ENCODE results near the gene CHRM4. TPM values are rescaled to one million over a fixed set of nuclear protein-coding genes. Genes with fewer than 3 reads are reported as not detected.

The CHRM4 gene
- total and polyA plus RNA-seq, 2 of the 13 experiments (the other 11 are each of a cell fraction or from before 2014, with no cell fraction given) = 0.13 to 0.21 TPM

- Histone ChIP-seq H3K4me1 (ENCODE audit: insufficient read depth, low read length) (peaks cover 51% of the 10 kb centered on the region), H3K27ac (ENCODE audit: extremely low read length, insufficient read depth, low read length) (no peak overlapping the region), H3K79me2 (ENCODE audit: insufficient read depth, low read length) (peaks cover 4% of the 10 kb centered on the region), H4K20me1 (ENCODE audit: insufficient read depth, low read length) (peaks cover 11% of the 10 kb centered on the region), H3K4me2 (ENCODE audit: low read depth, low read length) (no peak overlapping the region), H3K36me3 (replicated peaks in 1 of 2; ENCODE audit: control insufficient read depth in 1 of 2, insufficient read depth in 2 of 2, low read length in 2 of 2) (0 out of 5 replicates have a peak, but pooled peaks cover 0 to 1% of the 10 kb centered on the region in 2 experiments), H3K4me3 (replicated peaks in 1 of 3; ENCODE audit: insufficient read depth in 1 of 3, low read depth in 2 of 3, low read length in 3 of 3) (no peak overlapping the region), H3K9me3 (ENCODE audit: low read length) (no peaks in the 10 kb centered on the region), H3K27me3 (ENCODE audit: control insufficient read depth in 1 of 2, insufficient read depth in 2 of 2, low read length in 2 of 2) (peaks cover 2 to 19% of the 10 kb centered on the region in 2 experiments; a peak in 4 of 5 replicates), H2AFZ (ENCODE audit: low read length) (no peak overlapping the region), H3K9ac (ENCODE audit: insufficient read depth, low read depth, low read length) (no peak overlapping the region)
- POLR2A ChIA-PET = interaction anchor here (0.6 to 0.7 kb wide), 2 partner anchors 9 to 16 kb away, joined by 3 read pairs; no protein-coding TSS in a partner anchor
- intact Hi-C loops (cut with micrococcal nuclease; ENCODE audit: unreplicated experiment) = no loop called here
- CTCF ChIA-PET (ENCODE audit: low intra/inter-chr PET ratio, low total read pairs) = no interaction called here
- TF ChIP-seq KLF12 (CRISPR knock-in tag; IDR thresholded peaks at IDR 0.05; ENCODE audit: borderline replicate concordance) (no peak), AGO2 (optimal IDR thresholded peaks at IDR 0.05; ENCODE audit: low read depth, low read length) (peak; percentile 71)
- DNase-seq (ENCODE audit: low spot score) (no peak), FAIRE-seq (no peak), ATAC-seq (no peak)
- in situ Hi-C loops (cut with HindIII; ENCODE audit: extremely low pct_ligation_motif_present, low pct_unique_long_range_greater_than_20kb) = no loop called here
- WGBS (ENCODE audit: low lambda C conversion rate) = 76% methylated on average over 6 of the region's 12 CpGs
- no TSS peak for BruUV-seq (replicated peaks)
Observed at GRCh38 chr11:46383974-46384701, 7.4 kb downstream of the CHRM4 start.

GRCh38 chr11:46383404-46383758, 8.2 kb downstream of the CHRM4 start:
- FAIRE-seq (no peak), DNase-seq (ENCODE audit: low spot score) (no peak), ATAC-seq (no peak)
- TF ChIP-seq FOXA1 (IDR thresholded peaks at IDR 0.05) (no peak), FOXA1 (CRISPR knock-in tag; IDR thresholded peaks at IDR 0.05) (no peak), YEATS2 (CRISPR knock-in tag; IDR thresholded peaks at IDR 0.05; ENCODE audit: borderline replicate concordance) (0 out of 2 replicates have a peak, but pooled peaks have one; percentile 1)
- H3K4me3 ChIP-seq (replicated peaks in 1 of 3; ENCODE audit: insufficient read depth in 1 of 3, low read depth in 2 of 3, low read length in 3 of 3) = no peak overlapping the region
- peaks cover 51% of the 10 kb centered on the region for H3K4me1 ChIP-seq (ENCODE audit: insufficient read depth, low read length)
- 0 out of 5 replicates have a peak, but pooled peaks cover 0 to 1% of the 10 kb centered on the region in 2 experiments for H3K36me3 ChIP-seq (replicated peaks in 1 of 2; ENCODE audit: control insufficient read depth in 1 of 2, insufficient read depth in 2 of 2, low read length in 2 of 2)
- H3K9me3 ChIP-seq (ENCODE audit: low read length) = no peaks in the 10 kb centered on the region
- intact Hi-C loops (cut with micrococcal nuclease; ENCODE audit: unreplicated experiment) (no loop called here), in situ Hi-C loops (cut with HindIII; ENCODE audit: extremely low pct_ligation_motif_present, low pct_unique_long_range_greater_than_20kb) (no loop called here)
- H3K79me2 ChIP-seq (ENCODE audit: insufficient read depth, low read length) = peaks cover 4% of the 10 kb centered on the region
- H3K4me2 ChIP-seq (ENCODE audit: low read depth, low read length) = no peak overlapping the region
- POLR2A ChIA-PET = interaction anchor here (0.6 to 1.2 kb wide), 4 partner anchors 9 to 171 kb away, joined by 3 to 9 read pairs (median 4); partner anchors contain the start of gene CHRM4
- no peak overlapping the region for H3K9ac ChIP-seq (ENCODE audit: insufficient read depth, low read depth, low read length)
- H3K27ac ChIP-seq (ENCODE audit: extremely low read length, insufficient read depth, low read length) = no peak overlapping the region
- CTCF ChIA-PET (ENCODE audit: low intra/inter-chr PET ratio, low total read pairs) = no interaction called here
- no peak overlapping the region for H2AFZ ChIP-seq (ENCODE audit: low read length)
- 86% methylated on average over 7 of the region's 7 CpGs for WGBS (ENCODE audit: low lambda C conversion rate)
- peaks cover 0 to 11% of the 10 kb centered on the region in 2 experiments; a peak in 3 of 5 replicates for H3K27me3 ChIP-seq (ENCODE audit: control insufficient read depth in 1 of 2, insufficient read depth in 2 of 2, low read length in 2 of 2)
- peaks cover 8% of the 10 kb centered on the region for H4K20me1 ChIP-seq (ENCODE audit: insufficient read depth, low read length)
- BruUV-seq (replicated peaks) = no TSS peak
